GM15510 (cell line): ENCODE results near the gene MYLK4.

Experiments used
- POLR2A ChIP-seq: IDR thresholded peaks from 3 replicates; pipeline ENCODE4 v1.6.1; 2011; ENCODE audit warnings: borderline replicate concordance; ENCODE audit not compliant: insufficient read length; ENCODE audit errors: extremely low read depth

The MYLK4 gene

DNA sequence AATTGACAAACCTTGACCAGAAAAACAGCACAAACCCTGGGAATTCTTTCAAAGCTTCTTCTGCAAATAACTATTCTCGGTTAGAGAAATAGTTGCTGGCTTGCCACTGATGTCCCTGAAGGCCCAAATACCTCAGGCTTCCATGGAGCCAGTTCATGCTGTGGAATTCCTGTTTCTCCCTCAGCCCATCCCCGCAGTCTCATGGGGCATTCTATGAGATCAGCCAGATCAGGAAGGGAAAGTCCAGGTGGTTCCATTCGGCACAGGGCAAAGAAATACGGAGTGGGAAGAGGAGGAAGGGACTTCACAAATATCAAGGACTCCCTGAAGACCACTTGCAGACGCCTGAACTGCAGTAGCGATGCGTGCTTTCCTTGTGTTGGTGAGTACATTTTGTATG, 63.3 kb downstream of the MYLK4 start:
- no peak for TF ChIP-seq POLR2A

DNA sequence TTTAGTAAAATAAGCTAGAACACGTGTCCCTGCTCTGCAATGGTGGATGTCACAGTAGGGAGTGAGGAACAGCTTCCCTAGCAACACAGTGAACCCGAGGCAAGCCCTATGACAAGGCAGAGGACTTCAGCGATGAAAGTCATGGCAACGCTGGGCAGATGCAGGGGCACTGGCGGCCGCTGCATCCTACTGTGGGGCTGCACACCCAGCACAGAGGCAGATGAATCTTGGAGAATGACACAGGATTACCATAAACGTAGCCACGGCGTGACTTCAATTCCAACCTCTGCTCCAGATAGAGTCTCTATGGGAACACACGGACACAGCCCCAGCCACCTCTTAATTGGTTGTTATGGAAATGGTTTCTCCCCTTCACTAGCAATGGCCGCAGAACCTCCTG, 64.2 kb downstream of the MYLK4 start:
- no peak for TF ChIP-seq POLR2A

DNA sequence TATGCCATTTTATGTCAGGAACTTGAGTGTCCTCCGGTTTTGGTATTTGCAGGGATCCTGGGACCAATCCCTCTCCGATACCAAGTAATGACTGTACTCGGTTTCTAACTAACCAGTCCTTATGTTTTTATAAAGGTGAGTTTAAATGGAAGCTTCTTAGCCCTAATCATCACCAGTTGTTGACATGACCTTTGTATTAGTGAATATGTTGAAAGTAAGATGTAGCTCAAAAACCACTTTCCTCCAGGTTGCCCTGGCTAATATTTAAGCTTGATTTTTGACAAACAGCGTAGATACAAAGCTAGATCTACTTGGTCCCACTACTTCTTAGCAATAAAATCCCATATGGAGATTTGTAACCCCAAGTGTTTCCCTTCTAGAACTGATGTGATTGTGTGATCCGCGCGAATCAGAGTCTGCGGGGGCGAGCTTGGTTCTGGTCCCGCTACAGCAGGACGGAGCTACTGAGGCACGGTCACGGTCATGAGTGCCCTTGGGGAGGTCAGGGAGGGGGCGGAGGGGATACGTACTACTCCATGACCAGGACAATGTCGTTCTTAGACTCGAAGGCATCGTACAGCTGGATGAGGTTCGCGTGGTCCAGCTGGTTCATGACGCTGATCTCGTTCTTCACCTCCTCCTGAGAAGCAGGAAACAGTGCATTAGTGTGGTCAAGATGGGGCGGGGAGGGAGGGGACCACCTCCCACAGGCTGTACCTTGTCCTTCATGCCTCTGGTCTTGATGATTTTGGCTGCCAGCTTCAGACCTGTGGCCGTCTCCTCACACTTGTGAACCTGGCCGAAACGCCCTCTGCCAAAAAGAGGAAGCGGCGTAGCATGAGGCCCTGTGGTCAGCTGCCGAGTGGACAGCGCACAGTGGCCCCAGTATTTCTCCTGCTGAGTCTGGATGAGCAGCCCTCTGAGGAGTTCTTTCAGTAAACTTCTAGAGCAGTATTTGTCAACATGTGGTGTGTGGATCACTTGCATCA, 65.7 kb downstream of the MYLK4 start:
- TF ChIP-seq POLR2A: no peak

DNA sequence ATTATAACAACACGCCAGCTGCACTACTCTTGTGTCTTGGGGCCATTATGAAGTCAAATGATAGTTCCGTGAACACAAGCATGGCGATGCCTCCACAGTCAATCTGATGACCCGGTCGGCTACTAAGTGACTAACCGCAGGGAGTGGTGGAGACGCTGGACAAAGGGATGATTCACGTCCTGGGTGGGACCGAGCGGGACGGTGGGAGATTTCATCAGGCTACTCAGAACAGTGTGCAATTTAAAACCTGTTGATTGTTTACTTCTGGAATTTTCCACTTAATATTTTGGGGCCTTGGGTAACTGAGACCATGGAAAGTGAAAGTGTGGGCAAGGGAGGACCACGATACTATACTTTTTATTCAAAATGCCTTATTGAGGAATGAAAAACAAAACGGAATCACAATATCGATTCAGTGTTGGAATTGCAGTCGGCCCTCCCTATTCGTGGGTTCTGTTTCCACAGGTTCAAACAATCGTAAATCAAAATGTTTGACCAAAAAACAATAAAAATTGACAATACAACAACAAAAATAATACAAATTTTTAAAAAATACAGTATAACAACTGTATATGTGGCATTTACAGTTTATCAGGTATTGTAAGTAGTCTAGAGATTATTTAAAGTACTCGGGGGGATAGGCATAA, 66.5 kb downstream of the MYLK4 start:
- TF ChIP-seq POLR2A: no peak

DNA sequence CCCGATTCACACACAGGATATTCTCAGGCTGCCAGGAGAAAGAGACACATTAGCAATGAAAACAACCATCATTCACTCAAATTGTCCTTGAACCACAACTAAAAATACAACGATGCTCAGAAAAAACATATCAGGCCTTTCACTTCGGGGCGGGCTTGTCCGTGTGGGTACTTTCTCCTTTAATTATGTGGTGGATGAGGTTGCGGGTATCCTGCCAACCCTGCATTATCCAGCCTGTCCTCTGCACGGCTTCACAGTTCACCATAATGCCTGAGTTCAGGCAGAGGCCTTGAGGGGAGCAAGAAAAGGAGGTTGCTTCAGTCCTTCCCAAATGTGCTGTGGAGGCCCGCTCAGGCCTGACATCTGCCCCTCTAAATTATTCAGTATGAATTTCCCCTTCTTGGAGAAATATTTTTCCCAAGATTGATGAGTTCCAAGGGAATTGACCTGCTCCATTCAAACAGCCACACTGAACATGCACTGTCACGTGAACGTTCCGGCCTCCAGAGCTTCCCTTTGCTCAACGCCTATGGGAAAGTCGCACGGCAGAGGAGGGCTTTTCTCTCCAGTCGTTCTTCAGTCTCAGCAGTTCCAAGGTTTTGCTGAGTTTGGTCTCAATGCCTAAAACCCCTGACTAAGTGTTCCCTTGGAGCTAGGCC, 70.3 kb downstream of the MYLK4 start:
- TF ChIP-seq POLR2A: no peak

DNA sequence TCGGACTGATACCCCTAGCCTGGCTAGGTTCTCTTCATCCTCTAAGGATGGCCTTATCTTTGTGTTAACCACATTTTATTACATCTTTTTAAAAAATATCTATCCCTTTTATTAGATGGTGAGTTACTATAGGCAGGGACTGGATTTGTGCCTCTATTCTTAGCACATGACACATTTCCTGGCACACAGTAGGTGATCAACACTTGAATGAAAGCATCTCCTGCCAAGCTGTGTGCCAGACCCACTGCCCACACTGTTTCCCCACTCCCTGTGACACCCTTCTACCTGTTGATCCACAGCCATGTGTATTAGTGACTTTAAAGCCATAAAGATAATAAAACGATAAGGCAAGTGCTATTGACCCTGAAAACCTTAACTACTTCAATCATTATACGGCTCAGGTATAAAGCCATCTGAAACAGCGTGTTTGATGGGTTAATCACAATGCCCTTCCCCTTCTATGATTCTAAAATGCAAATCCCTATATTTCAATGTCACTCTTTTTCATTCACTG, 73.6 kb downstream of the MYLK4 start:
- no peak for TF ChIP-seq POLR2A

DNA sequence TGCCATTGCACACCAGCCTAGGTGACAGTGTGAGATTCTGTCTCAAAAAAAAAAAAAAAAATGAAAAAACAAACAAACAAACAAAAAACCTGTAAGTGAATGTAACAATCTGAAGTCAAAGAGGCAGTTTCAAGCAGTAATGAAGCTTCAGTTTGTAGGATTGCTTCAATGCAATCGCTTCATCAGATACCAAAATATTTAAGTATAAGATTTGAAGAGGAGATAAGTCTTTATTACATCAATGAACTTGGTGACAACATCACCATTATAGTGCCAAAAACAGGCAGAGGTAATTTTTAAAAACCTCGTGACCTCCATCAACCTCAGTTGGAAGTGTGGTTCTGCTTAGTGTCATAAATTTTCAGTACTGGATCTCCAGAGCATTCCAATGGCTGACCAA, 74.7 kb downstream of the MYLK4 start:
- TF ChIP-seq POLR2A: no peak

DNA sequence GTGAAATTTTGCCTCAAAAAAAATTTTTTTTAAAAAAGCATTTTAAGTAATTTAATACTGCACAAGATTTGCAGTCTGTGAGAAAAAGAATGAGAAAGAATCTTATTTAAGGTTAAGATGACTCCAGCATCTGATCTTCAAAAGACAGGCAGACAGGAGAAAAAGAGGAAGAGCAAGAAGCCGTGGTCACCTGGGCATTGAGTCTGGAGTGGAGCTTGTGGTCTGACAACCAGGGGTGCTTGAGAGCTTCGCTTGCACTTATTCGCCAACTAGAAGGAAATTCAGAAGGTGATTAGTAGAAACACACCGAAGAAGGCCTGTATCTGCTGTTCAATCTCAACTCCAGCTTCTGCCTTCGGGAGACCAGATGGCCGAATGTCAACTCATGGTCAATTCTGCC, 75.9 kb downstream of the MYLK4 start:
- no peak for TF ChIP-seq POLR2A

DNA sequence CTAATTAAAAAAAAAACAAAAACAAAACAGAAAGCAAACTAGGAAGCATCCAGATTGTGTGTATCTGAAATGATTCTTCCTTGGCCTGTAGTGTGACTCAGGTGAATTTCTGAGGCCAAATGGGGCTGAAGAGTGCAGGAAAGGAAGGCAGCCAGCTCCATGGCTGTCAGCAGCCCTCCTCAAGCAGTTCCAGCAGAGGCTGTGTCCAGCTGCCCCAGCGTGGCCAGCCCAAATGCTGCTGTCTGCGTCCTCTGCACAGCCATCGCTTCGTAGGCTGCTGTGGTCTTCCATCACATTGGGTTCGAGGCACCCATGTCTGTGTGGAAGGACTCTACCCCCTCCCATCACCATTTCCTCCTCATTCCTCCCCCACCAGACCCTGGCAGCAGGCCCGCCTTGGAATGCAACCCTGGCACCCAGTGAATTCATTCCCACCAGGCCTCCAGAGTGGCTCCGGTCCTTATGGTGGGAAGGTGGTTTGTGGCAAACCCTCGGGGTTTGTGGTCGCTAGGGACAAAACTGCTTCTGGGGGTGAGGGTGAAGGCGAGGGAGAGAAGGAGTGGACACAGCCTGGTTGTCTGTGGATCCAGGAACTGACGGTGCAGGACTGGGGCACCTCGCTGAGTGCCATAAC, 81.5 kb downstream of the MYLK4 start:
- no peak for TF ChIP-seq POLR2A

DNA sequence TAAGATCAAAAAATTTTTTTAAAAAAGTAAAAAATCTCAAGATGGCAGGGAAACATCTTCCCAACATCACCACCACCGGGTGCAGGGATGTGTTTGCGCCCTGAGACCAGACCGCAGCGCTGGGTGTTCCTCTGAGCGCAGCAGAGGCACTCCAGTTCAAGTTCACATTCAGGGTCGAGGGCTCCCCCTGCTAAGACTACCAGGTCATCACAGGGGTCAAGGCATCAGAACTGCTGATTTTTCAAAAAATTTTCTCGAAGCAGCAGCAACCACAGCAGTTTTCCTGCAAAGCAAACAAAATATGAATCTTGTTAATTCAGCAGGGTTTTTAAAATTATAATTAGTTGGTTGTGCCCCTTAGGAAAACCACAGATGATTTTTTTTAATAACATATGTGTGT, 83.1 kb downstream of the MYLK4 start:
- no peak for TF ChIP-seq POLR2A

DNA sequence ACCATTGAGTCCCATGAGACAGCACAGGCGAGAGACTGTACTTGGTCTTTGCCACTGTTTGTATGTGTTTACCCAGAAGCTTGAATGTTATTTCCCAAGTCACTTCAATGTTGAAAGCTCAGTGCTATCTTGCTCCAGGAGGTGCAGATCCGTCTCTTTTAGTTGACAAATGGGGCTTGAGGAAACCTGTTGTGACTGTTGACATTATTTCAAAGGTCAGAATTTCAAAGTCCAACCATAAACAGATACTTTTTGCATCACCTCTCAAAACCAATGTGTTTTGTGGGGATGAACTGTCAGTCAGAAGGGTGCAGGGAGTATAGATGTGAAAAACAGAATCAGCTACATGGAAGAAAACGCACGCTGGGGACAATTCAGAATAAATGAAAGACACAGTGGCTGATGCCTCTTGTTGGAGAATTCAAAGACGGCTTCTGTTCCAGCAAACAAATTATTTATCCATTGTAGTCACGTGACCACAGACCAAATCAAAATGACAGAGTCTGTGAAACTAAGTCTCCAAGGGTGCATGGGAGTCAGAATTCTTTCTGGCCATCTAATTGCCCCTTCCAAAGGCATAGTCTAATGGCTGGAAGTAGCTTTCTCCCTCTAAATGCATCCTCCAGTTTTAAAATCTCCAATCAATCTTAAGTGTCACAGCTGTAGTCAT, 83.7 kb downstream of the MYLK4 start:
- TF ChIP-seq POLR2A: no peak

DNA sequence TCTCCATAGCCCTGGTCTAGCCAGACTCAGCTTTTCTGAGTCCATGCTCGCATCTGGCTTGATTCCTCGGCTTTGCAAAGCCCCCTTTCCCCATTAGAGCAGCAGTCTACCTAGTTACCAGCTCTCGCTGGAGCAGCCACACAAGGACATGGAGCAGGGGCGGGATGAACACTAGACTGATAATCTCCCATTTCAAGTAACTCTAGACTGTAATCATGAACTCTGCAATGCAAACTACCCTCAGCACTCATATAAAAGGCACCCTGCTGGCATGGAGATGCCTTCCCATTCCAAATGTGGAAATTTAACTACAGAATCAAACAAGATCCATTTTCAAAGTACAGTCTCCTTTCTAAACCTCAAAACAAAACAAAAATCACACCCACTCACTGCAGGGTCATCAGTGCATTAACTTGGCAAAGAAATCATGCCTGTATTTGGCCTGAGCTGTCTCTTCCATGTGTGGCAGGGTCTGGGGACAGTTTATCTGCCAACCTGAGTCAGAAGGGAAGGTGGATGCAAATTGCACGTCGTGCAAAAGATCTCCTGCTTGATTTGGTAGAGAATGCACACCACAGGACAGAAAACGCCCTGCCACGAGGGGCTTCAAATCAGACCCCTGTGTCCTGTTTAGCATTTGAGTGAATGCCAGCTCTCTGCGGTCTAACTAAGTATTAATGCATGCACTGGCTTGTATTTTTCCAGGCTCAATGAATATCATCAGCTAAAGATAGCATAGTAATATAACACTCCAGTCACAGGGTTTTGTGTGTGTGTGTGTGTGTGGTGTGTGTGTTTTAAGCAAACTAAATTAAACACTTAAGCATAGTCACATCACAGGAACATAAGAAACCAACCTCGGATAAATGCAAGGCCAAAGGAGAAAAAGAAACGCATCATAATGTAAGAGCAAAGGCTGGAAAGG, 85.3 kb downstream of the MYLK4 start:
- no peak for TF ChIP-seq POLR2A

DNA sequence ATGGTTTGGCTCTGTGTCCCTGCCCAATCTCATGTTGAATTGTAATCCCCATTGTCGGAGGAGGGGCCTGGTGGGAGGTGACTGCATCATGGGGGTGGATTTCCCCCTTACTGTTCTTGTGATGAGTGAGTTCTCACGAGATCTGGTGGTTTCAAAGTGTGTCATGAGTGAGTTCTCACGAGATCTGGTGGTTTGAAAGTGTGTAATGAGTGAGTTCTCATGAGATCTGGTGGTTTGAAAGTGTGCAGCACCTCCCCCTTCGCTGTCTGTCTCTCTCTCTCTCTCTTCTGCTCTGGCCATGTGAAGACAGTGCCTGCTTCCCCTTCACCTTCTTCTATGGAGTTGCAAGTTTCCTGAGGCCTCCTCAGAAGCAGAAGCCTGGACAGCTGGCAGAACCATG, 87.6 kb downstream of the MYLK4 start:
- no peak for TF ChIP-seq POLR2A

DNA sequence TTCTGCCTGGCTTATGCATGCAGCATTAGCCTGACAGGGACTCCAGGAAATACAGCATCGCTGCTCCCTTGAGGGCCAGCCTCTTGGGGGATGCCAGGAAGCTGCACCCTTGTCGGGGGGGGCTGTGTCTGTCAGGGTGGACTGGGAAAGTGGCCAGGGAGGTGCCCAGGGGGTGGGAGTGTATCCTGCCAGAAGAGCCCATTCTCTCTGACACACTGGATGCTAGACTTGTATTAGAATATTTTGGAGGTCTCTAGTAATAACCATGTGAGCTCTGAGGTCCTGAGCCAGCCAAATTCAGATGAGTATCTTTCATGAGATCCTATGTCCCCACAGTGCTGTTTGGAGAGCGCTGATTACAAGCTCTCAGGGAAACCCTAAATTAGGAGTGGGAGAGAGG, 89.1 kb downstream of the MYLK4 start:
- TF ChIP-seq POLR2A: no peak

DNA sequence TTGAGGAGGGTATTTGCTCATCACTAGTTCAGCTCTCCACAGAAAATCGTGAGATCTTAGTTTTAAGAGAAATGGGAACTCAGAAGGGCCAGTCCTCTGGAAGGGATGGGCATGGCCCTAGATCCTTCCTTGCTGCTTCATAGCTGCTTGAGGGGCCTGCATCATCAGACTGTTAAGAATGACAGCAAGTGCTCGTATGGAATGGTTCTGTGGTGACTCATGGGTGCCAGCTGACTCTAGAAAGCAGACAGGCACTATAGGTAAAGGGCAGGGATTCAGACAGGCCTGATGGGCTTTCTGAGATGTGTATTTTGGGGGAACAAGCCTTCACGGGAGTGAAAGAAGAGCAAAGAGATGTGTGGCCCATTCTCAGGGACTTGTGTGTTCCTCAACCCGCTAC, 90.8 kb downstream of the MYLK4 start:
- TF ChIP-seq POLR2A: no peak
